ENCODE measurements around the gene SACS.
"Not testable (repeated sequence)": the region's sequence is repeated elsewhere in the genome, so short reads cannot be mapped to it uniquely, and the experiment has no call there.

The SACS gene

GRCh38 chr13:23443878-23444277 is 10.4 kb upstream of the SACS start:
- H3K4me1 ChIP-seq (ENCODE audit: insufficient read depth, low read length), result no peaks in the 10 kb centered on the region
- H3K36me3 ChIP-seq (ENCODE audit: insufficient read depth, low read length), result peaks cover 3% of the 10 kb centered on the region; the same call in 1 of the 2 replicates
- H3K9ac ChIP-seq (ENCODE audit: low read depth, low read length), result no peak overlapping the region
- no peaks in the 10 kb centered on the region for H3K9me3 ChIP-seq (ENCODE audit: control insufficient read depth, insufficient read depth, low read length)

GRCh38 chr13:23443110-23443509 is 9.6 kb upstream of the SACS start:
- peaks cover 3% of the 10 kb centered on the region; the same call in 1 of the 2 replicates for H3K36me3 ChIP-seq (ENCODE audit: insufficient read depth, low read length)
- no peaks in the 10 kb centered on the region for H3K4me1 ChIP-seq (ENCODE audit: insufficient read depth, low read length)
- H3K9ac ChIP-seq (ENCODE audit: low read depth, low read length), result no peak overlapping the region
- no peaks in the 10 kb centered on the region for H3K9me3 ChIP-seq (ENCODE audit: control insufficient read depth, insufficient read depth, low read length)

- H3K9me3 ChIP-seq (ENCODE audit: control insufficient read depth, insufficient read depth, low read length), result no peaks in the 10 kb centered on the region
- H3K36me3 ChIP-seq (ENCODE audit: insufficient read depth, low read length), result peaks cover 3% of the 10 kb centered on the region; the same call in 1 of the 2 replicates
- no peaks in the 10 kb centered on the region for H3K4me1 ChIP-seq (ENCODE audit: insufficient read depth, low read length)
Measured at GRCh38 chr13:23440821-23441618, 7.5 kb upstream of the SACS start.

GRCh38 chr13:23440324-23440723 is 6.8 kb upstream of the SACS start:
- H3K9me3 ChIP-seq (ENCODE audit: control insufficient read depth, insufficient read depth, low read length); H3K4me1 ChIP-seq (ENCODE audit: insufficient read depth, low read length); H3K9ac ChIP-seq (ENCODE audit: low read depth, low read length); H3K36me3 ChIP-seq (ENCODE audit: insufficient read depth, low read length): not testable (repeated sequence)

More at GRCh38 chr13:23440821-23441618, 7.5 kb upstream of the SACS start:
- no peak overlapping the region for H3K9ac ChIP-seq (ENCODE audit: low read depth, low read length)

GRCh38 chr13:23437916-23438315 is 4.4 kb upstream of the SACS start:
- Histone ChIP-seq H3K9me3 (ENCODE audit: control insufficient read depth, insufficient read depth, low read length) (no peaks in the 10 kb centered on the region), H3K9ac (ENCODE audit: low read depth, low read length) (no peak overlapping the region), H3K36me3 (ENCODE audit: insufficient read depth, low read length) (no peaks in the 10 kb centered on the region), H3K4me1 (ENCODE audit: insufficient read depth, low read length) (no peaks in the 10 kb centered on the region)

- Histone ChIP-seq H3K9ac (ENCODE audit: low read depth, low read length) (no peak overlapping the region), H3K9me3 (ENCODE audit: control insufficient read depth, insufficient read depth, low read length) (no peaks in the 10 kb centered on the region), H3K36me3 (ENCODE audit: insufficient read depth, low read length) (0 out of 2 replicates have a peak, but pooled peaks cover 2% of the 10 kb centered on the region), H3K4me1 (ENCODE audit: insufficient read depth, low read length) (peaks cover 1% of the 10 kb centered on the region; the same call in 1 of the 2 replicates)
Measured at GRCh38 chr13:23436680-23437079, 3.2 kb upstream of the SACS start.

GRCh38 chr13:23434491-23434890 is 989 bp upstream of the SACS start:
- 0 out of 2 replicates have a peak, but pooled peaks cover 2% of the 10 kb centered on the region for H3K36me3 ChIP-seq (ENCODE audit: insufficient read depth, low read length)
- H3K9me3 ChIP-seq (ENCODE audit: control insufficient read depth, insufficient read depth, low read length), result no peaks in the 10 kb centered on the region
- H3K9ac ChIP-seq (ENCODE audit: low read depth, low read length), result no peak overlapping the region
- peaks cover 7% of the 10 kb centered on the region; the same call in 1 of the 2 replicates for H3K4me1 ChIP-seq (ENCODE audit: insufficient read depth, low read length)

- H3K9me3 ChIP-seq (ENCODE audit: control insufficient read depth, insufficient read depth, low read length), result no peaks in the 10 kb centered on the region
- H3K9ac ChIP-seq (ENCODE audit: low read depth, low read length), result peak overlapping the region; percentile 74; the same call in 1 of the 2 replicates
- 0 out of 2 replicates have a peak, but pooled peaks cover 2% of the 10 kb centered on the region for H3K36me3 ChIP-seq (ENCODE audit: insufficient read depth, low read length)
- H3K4me1 ChIP-seq (ENCODE audit: insufficient read depth, low read length), result peaks cover 12% of the 10 kb centered on the region
Measured at GRCh38 chr13:23432626-23433025, 876 bp downstream of the SACS start.

- Histone ChIP-seq H3K4me1 (ENCODE audit: insufficient read depth, low read length) (peaks cover 14% of the 10 kb centered on the region), H3K36me3 (ENCODE audit: insufficient read depth, low read length) (0 out of 2 replicates have a peak, but pooled peaks cover 2% of the 10 kb centered on the region), H3K9me3 (ENCODE audit: control insufficient read depth, insufficient read depth, low read length) (no peaks in the 10 kb centered on the region), H3K9ac (ENCODE audit: low read depth, low read length) (no peak overlapping the region)
Measured at GRCh38 chr13:23430664-23431063, 2.8 kb downstream of the SACS start.

- H3K9ac ChIP-seq (ENCODE audit: low read depth, low read length), result no peak overlapping the region
- peaks cover 2% of the 10 kb centered on the region; the same call in 1 of the 2 replicates for H3K36me3 ChIP-seq (ENCODE audit: insufficient read depth, low read length)
- H3K4me1 ChIP-seq (ENCODE audit: insufficient read depth, low read length), result peaks cover 14% of the 10 kb centered on the region
- H3K9me3 ChIP-seq (ENCODE audit: control insufficient read depth, insufficient read depth, low read length), result no peaks in the 10 kb centered on the region
Measured at GRCh38 chr13:23427881-23428528, 5.5 kb downstream of the SACS start.

GRCh38 chr13:23427342-23427843 is 6.1 kb downstream of the SACS start:
- H3K9ac ChIP-seq (ENCODE audit: low read depth, low read length), result no peak overlapping the region
- no peaks in the 10 kb centered on the region for H3K9me3 ChIP-seq (ENCODE audit: control insufficient read depth, insufficient read depth, low read length)
- peaks cover 14% of the 10 kb centered on the region for H3K4me1 ChIP-seq (ENCODE audit: insufficient read depth, low read length)
- peaks cover 2% of the 10 kb centered on the region; the same call in 1 of the 2 replicates for H3K36me3 ChIP-seq (ENCODE audit: insufficient read depth, low read length)

- Histone ChIP-seq H3K36me3 (ENCODE audit: insufficient read depth, low read length) (peaks cover 3% of the 10 kb centered on the region; the same call in 1 of the 2 replicates), H3K9ac (ENCODE audit: low read depth, low read length) (no peak overlapping the region), H3K4me1 (ENCODE audit: insufficient read depth, low read length) (no peaks in the 10 kb centered on the region), H3K9me3 (ENCODE audit: control insufficient read depth, insufficient read depth, low read length) (no peaks in the 10 kb centered on the region)
Measured at GRCh38 chr13:23421596-23421995, 11.9 kb downstream of the SACS start.

GRCh38 chr13:23418776-23419683 is 14.5 kb downstream of the SACS start:
- H3K4me1 ChIP-seq (ENCODE audit: insufficient read depth, low read length), result no peaks in the 10 kb centered on the region
- no peaks in the 10 kb centered on the region for H3K9me3 ChIP-seq (ENCODE audit: control insufficient read depth, insufficient read depth, low read length)
- peaks cover 3% of the 10 kb centered on the region; the same call in 1 of the 2 replicates for H3K36me3 ChIP-seq (ENCODE audit: insufficient read depth, low read length)

GRCh38 chr13:23414682-23415081 is 18.8 kb downstream of the SACS start:
- Histone ChIP-seq H3K36me3 (ENCODE audit: insufficient read depth, low read length) (no peaks in the 10 kb centered on the region), H3K9me3 (ENCODE audit: control insufficient read depth, insufficient read depth, low read length) (no peaks in the 10 kb centered on the region), H3K4me1 (ENCODE audit: insufficient read depth, low read length) (peaks cover 5% of the 10 kb centered on the region; the same call in 1 of the 2 replicates), H3K9ac (ENCODE audit: low read depth, low read length) (no peak overlapping the region)

More at GRCh38 chr13:23418776-23419683, 14.5 kb downstream of the SACS start:
- no peak overlapping the region for H3K9ac ChIP-seq (ENCODE audit: low read depth, low read length)

Data from ES-I3 (cell line).